Esophagus squamous epithelium (tissue), 5 donors: ENCODE measurements around the gene KCNA10. TPM values are rescaled to one million over a fixed set of nuclear protein-coding genes. Genes with fewer than 3 reads are reported as not detected.
A peak's percentile ranks its signal among the peaks of the same experiment; 100 is the strongest.

ENCODE experiments used
- DNase-seq: peaks from one replicate; lab custom pipeline; 2025; lab: John Stamatoyannopoulos, UW
- H3K27ac ChIP-seq, 4 donors: fragments of 200-600 bp; sonication (generic); one replicate each; pipeline ENCODE4 v1.5.1; 2016 to 2019; ENCODE audit warnings: mild to moderate bottlenecking in 1 of 4
- H3K27me3 ChIP-seq, 4 donors: fragments of 200-600 bp; sonication (generic); 1 replicate in 3 of 4; 2 replicates in 1 of 4; pipeline versions ENCODE4 v1.5.1 to v1.6.0; 2017 to 2021; ENCODE audit warnings: antibody characterized with exemption in 1 of 4
- H3K36me3 ChIP-seq, 3 donors: fragments of 200-600 bp; sonication (generic); one replicate each; pipeline ENCODE4 v1.5.1; 2016 to 2019
- H3K4me1 ChIP-seq, 3 donors: fragments of 200-600 bp; sonication (generic); one replicate each; pipeline ENCODE4 v1.5.1; 2017 to 2019
- H3K4me3 ChIP-seq, 4 donors: fragments of 200-600 bp; sonication (generic); 1 replicate in 3 of 4; 2 replicates in 1 of 4; pipeline ENCODE4 v1.5.1; 2016 to 2019; ENCODE audit warnings: mild to moderate bottlenecking in 2 of 4, moderate library complexity in 1 of 4
- H3K9me3 ChIP-seq, 3 donors: fragments of 200-600 bp; sonication (generic); one replicate each; pipeline ENCODE4 v1.5.1; 2016 to 2019
- POLR2A ChIP-seq, 4 donors: fragments of 450-650 bp; IDR thresholded peaks; one replicate each; pipeline ENCODE4 v1.6.1; 2017; ENCODE audit warnings: antibody characterized with exemption in 4 of 4, mild to moderate bottlenecking in 4 of 4, moderate library complexity in 3 of 4
- WGBS, 2 donors: methylation state at CpG; one replicate each; pipeline ENCODE4 v1.1.5; 2018; 5-methylcytosine and 5-hydroxymethylcytosine counted together
- intact Hi-C: fragments of 100-400 bp; cut with DNase I; formaldehyde crosslinking; loops from one replicate; pipeline ENCODE4 v1.15.0; 2022
- total RNA-seq, 4 donors: library from RNA; depleted of rRNA; stranded (reverse); fragments of >200 nt; gene quantifications; one replicate each; pipeline ENCODE4 v1.1.0, GENCODE V29; 2016
- TF ChIP-seq, protein P1 (sequence below), 6 experiments: fragments of 450-650 bp in 4 of 6; fragments of 200-600 bp in 2 of 6; sonication (generic) in 2 of 6; IDR thresholded peaks; one replicate each; pipeline ENCODE4 v1.5.1; 2016 to 2019; ENCODE audit warnings: antibody characterized with exemption in 6 of 6, mild to moderate bottlenecking in 4 of 6, moderate library complexity in 4 of 6
- donor health status: DM: yes; HTN: yes; CAD: no.

The KCNA10 gene
- total RNA-seq, 4 donors from 2014 or later, result not detected

DNA sequence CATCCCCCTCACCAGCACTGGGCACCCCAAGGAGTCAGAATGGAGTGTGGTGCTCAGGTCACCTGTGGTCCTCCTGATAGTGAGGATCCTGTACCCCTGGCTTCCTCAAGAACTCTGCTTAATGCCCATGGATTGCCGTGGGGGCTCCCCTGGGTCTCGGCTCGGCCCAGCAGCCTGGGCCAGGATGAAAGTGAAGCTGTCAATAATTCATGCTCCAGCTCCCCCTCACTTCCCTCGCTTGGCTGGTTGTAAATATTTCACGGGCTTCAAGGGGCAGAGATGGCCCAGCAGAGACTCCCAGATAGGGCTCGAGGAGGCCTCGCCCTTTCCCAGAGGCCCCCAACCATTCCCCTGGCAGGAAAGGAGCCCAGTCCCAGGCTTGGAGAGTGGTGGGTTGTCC, 42.6 kb upstream of the KCNA10 start:
- Histone ChIP-seq H3K4me3 (no peak overlapping the region), H3K9me3 (no peaks in the 10 kb centered on the region), H3K27me3 (peaks cover 0 to 28% (median 0%) of the 10 kb centered on the region in 4 donors), H3K36me3 (no peaks in the 10 kb centered on the region), H3K27ac (no peak overlapping the region), H3K4me1 (no peaks in the 10 kb centered on the region)
- DNase-seq, result no peak
- intact Hi-C loops, result no loop called here
- TF ChIP-seq POLR2A (IDR thresholded peaks at IDR 0.05), result no peak
- TF ChIP-seq, protein P1, sequence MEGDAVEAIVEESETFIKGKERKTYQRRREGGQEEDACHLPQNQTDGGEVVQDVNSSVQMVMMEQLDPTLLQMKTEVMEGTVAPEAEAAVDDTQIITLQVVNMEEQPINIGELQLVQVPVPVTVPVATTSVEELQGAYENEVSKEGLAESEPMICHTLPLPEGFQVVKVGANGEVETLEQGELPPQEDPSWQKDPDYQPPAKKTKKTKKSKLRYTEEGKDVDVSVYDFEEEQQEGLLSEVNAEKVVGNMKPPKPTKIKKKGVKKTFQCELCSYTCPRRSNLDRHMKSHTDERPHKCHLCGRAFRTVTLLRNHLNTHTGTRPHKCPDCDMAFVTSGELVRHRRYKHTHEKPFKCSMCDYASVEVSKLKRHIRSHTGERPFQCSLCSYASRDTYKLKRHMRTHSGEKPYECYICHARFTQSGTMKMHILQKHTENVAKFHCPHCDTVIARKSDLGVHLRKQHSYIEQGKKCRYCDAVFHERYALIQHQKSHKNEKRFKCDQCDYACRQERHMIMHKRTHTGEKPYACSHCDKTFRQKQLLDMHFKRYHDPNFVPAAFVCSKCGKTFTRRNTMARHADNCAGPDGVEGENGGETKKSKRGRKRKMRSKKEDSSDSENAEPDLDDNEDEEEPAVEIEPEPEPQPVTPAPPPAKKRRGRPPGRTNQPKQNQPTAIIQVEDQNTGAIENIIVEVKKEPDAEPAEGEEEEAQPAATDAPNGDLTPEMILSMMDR (IDR thresholded peaks at IDR 0.05), result no peak
- 76 to 84% methylated on average over 4 to 7 of the region's 7 CpGs for WGBS, 2 donors

DNA sequence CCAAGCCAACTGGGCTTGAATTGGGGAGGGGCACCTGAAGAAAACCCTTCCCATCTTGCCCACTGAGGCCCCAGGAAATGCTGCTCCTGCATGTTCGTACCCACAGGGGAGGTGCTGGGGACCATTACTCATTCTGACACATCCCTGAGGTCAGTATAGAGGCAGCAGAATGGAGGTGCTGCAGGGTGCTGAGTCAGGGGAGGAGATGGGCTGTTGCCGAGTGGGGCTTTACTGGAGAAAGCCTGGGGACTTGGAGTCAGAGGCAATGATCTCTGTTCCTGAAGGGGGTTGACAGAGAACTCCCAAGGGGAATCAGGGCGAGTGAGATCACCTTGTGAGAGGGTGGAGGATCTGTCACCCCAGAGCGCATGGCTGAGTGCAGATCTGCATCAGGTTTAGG, 40.2 kb upstream of the KCNA10 start:
- DNase-seq, result no peak
- Histone ChIP-seq H3K27me3 (peaks cover 0 to 51% (median 0%) of the 10 kb centered on the region in 4 donors), H3K4me3 (no peak overlapping the region), H3K27ac (no peak overlapping the region), H3K9me3 (no peaks in the 10 kb centered on the region), H3K36me3 (no peaks in the 10 kb centered on the region), H3K4me1 (peaks cover 10 to 15% (median 10%) of the 10 kb centered on the region in 3 donors)
- 54 to 67% methylated on average over 3 to 4 of the region's 4 CpGs for WGBS, 2 donors
- intact Hi-C loops, result loop anchor here (5.0 kb wide), 1 partner anchor 58 kb away; no protein-coding TSS in a partner anchor
- TF ChIP-seq, protein P1 (IDR thresholded peaks at IDR 0.05), result no peak
- TF ChIP-seq POLR2A (IDR thresholded peaks at IDR 0.05), result no peak

DNA sequence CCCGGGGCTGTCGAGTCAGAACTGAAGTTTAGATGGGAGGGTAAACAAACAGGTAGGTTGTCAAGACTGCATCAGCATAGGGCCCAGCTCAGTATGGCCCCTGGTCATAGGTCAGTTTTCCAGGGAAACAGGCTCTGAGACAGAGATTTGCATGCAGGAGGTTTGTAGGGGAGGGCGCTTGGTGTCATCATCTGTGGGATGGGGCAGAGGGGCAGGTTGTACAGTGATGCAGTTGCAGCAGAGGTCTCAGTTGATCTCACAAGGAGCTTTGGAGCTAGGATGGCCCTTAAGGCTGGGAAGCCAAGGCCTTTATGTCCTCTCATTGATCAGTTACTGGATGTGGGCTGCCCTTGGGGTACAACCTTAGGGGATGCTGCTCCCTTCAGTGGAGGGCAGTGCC, 38.5 kb upstream of the KCNA10 start:
- Histone ChIP-seq H3K4me3 (no peak overlapping the region), H3K36me3 (no peaks in the 10 kb centered on the region), H3K27me3 (peaks cover 0 to 68% (median 0%) of the 10 kb centered on the region in 4 donors), H3K27ac (no peak overlapping the region), H3K9me3 (no peaks in the 10 kb centered on the region), H3K4me1 (peaks cover 10 to 15% (median 10%) of the 10 kb centered on the region in 3 donors)
- 66 to 79% methylated on average over 3 of the region's 3 CpGs for WGBS, 2 donors
- no peak for DNase-seq
- no peak for TF ChIP-seq POLR2A (IDR thresholded peaks at IDR 0.05)
- TF ChIP-seq, protein P1 (IDR thresholded peaks at IDR 0.05), result no peak
- intact Hi-C loops, result loop anchor here (5.0 kb wide), 1 partner anchor 60 kb away; no protein-coding TSS in a partner anchor

DNA sequence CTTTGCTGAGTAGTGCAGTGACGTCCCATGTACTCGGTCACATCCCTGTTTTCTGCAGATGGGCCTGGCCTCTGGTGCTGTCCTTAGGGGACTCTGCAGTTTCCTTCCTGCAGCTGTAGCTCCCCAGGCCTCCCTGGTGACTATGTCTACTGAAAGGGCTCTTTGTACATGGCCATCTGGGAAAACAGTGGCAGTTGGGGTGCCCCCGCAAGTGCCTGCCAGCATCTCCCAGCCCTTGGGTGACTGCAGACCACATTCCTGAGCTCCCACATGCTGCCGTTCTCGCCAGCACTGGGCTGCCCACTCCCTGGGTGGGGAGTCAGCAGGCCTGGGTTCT, 37.5 kb upstream of the KCNA10 start:
- Histone ChIP-seq H3K36me3 (no peaks in the 10 kb centered on the region), H3K27me3 (peaks cover 0 to 73% (median 0%) of the 10 kb centered on the region in 4 donors), H3K9me3 (no peaks in the 10 kb centered on the region), H3K4me1 (peaks cover 10 to 15% (median 10%) of the 10 kb centered on the region in 3 donors), H3K4me3 (no peak overlapping the region), H3K27ac (no peak overlapping the region)
- TF ChIP-seq, protein P1 (IDR thresholded peaks at IDR 0.05), result no peak
- TF ChIP-seq POLR2A (IDR thresholded peaks at IDR 0.05), result no peak
- DNase-seq, result no peak
- intact Hi-C loops, result loop anchor here (5.0 kb wide), 1 partner anchor 61 kb away; no protein-coding TSS in a partner anchor
- WGBS, 2 donors, result 40 to 80% methylated on average over 1 of the region's 5 CpGs

DNA sequence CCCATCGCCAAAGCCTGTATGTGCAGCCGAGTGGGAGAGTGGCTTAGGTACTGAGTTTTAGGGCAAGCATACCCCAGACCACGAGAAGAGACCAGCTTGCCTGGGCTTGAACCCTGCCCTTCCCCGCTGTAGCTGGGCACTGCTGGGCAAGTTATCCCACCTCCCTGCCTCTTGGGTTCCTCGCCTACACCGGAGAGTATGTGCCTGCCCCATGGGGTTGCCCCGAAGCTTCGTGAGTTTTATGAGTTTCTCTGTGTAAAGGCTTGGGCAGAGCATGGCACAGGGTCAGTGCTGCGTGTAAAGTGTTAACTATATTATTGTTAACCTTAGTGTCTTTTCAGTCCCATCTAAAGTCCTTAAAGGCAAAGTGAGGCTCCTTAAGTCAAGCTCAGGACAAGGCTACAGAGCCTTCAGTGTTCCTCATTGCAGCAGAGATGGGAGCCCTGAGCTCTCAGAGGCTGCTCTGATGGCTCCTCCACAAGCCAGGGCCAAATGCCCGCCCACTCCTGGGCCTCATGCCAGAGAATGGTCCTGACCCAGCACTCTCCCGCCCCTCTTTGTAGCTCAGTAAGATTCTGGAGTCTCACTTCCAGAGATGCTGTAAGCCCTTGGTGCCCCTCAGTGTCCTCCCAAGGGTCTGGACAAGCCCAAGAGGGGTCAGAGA, 37.0 kb upstream of the KCNA10 start:
- intact Hi-C loops, result loop anchor here (5.0 kb wide), 1 partner anchor 61 kb away; no protein-coding TSS in a partner anchor
- Histone ChIP-seq H3K27ac (peak overlapping the region in 1 of 4 donors; percentile 29), H3K4me1 (peaks cover 10 to 15% (median 10%) of the 10 kb centered on the region in 3 donors)

More for the DNA sequence above, 37.0 kb upstream of the KCNA10 start:
- DNase-seq, result no peak
- no peak for TF ChIP-seq POLR2A (IDR thresholded peaks at IDR 0.05)
- TF ChIP-seq, protein P1 (IDR thresholded peaks at IDR 0.05), result no peak
- Histone ChIP-seq H3K27me3 (peaks cover 0 to 77% (median 0%) of the 10 kb centered on the region in 4 donors), H3K9me3 (no peaks in the 10 kb centered on the region), H3K4me3 (peak overlapping the region; percentile 17 to 61 (median 33)), H3K36me3 (no peaks in the 10 kb centered on the region)
- 29 to 55% methylated on average over 4 to 5 of the region's 11 CpGs for WGBS, 2 donors
